NCI-H2227 treated with DMSO at 0.1 percent for 48 hours (cell line): ENCODE data around the gene CALY.
A peak's percentile ranks its signal among the peaks of the same experiment; 100 is the strongest.

Experiments
- DNase-seq: peaks from one replicate; lab custom pipeline; 2025; lab: John Stamatoyannopoulos, UW

Gene CALY

DNA sequence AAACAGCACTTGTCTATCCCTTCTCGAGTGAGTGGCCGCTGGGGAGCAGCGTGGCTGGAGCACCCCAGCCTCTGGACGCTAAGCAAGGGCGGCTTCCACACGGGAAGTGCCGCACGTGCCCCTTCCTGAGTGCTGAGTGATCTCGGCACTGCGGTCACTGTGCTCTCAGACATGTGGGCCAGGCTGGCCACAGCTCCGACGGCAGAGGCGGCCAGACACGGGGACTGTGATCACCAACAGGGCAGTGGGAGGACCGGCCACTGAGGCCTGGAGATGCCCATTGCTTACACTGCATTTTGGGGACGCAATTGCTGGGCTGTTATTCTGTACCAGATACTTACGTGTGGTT, 29.4 kb upstream of the CALY start:
- DNase-seq, result no peak

DNA sequence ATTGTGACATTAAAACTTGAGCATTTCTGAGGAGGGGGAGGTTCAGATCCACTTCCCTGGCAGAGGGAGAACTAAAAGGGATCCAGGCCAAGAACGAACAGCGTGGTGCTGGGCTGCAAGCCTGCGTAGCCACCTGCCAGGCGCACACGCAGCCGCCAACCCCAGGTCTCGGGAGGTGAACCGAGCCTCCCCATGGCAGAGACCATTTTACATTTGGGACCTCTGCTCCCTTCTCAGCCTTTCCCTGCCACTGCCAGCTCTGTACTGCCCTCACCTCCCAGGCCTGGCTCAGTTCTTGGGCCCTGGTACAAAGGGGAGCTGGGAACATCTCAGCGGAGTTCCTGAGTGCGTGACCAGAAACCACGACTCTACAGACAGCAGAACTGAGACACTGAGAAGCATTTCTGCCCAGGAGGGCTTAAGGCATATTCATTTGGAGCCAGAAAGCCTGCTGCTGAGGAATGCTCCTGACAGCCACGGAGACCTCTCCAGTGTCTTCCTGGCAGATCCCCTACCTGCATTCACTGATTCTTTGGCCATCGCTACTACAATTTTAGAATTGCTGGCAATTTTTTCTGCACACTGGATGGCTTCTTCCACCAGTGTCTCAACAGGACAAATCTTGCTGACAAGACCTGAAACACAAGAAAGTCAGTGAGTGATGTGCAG, 28.9 kb upstream of the CALY start:
- no peak for DNase-seq

DNA sequence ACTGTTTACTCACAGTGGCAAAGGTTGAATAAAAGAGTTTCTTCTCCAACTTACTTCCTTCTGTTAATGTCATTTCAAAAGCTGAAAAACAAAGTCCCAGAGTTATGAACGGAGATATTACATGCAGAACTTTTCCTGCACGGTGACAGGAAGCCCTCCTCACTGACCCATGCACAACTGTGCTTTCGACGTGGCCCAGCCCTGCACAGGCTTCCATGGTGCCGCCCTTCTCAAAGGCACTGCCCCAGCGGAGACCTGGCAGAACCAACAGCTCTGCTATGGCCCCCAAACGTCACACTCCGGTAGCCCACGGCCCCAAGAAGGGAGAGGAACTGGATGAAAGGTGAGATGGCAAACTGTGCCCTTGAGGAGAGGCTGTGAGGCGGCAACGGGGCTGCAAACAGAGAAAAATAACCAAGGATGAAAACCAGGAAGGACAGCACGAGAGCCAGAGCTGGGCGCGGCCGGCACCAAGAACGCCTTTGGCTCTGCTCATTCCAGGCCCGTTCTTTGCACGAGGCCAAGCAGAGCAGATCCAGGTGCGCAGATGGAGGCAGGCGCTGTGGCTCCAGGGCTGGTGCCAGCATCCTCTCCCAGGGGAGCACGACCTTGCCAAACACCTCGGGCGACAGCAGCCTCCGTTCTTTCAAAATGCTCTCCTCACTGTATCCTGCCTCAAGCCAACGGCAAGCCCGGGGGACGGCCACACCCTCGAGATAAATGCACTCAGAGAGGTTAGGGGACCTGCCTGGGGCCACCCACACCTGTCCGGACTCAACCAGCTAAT, 28.1 kb upstream of the CALY start:
- no peak for DNase-seq

DNA sequence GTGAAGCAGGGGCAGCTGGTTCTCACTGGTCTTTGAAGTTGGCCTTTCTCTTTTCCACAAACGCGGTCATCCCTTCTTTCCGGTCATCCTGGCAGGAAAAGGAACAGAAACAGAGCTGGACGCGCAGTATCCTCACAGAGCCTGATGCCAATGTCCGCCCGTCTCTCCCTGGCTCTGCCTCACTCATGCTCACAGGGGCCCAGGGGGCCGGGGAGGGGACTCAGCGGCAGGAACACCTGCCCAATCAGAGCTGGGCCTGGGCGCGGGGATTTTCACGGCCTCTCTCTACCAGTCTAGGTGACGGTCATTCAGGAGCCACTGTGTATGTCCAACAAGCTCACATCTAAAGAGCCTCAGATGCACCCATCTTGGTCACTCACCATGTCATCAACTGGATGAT, 26.1 kb upstream of the CALY start:
- no peak for DNase-seq

DNA sequence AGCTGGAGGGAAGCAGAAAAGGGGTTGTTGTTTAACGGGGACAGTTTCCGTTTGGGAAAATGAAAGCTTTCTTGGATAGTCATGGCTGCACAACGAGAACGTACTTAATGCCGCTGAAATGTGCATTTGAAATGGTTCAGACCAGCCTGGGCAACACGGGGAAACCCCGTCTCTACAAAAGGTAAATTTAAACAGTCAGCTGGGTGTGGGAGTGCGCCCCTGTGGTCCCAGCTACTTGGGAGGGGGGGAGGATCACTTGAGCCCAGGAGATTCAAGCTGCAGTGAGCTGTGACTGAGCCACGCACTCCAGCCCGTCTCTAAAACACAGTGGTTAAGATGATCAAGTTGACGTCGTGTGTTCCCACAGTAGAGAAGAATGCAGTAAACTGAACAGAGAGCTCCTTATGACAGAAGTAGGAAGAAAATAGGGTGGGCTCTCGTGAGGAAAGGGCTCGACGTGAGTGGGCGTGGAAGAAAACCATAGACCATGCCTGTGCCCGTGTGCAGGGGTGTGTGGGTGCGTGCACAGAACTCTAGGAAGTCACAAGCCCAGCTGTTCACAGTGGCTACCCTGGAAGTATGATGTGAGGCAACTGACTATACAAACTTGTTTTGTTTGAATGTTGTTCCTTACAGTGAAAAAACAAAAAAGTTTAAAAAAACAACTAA, 25.2 kb upstream of the CALY start:
- no peak for DNase-seq

DNA sequence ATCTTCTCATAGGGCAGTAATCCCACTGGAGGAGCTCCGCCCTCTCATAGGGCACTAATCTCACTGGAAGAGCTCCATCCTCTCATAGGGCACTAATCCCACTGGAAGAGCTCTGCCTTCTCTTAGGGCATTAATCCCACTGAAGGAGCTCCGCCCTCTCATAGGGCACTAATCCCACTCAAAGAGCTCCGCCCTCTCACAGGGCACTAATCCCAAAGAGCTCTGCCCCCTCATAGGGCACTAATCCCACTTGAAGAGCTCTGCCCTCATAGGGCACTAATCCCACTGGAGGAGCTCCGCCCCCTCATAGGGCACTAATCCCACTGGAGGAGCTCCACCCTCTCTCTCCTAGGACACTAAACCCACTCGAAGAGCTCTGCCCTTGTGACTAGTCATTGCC, 24.5 kb upstream of the CALY start:
- no peak for DNase-seq

DNA sequence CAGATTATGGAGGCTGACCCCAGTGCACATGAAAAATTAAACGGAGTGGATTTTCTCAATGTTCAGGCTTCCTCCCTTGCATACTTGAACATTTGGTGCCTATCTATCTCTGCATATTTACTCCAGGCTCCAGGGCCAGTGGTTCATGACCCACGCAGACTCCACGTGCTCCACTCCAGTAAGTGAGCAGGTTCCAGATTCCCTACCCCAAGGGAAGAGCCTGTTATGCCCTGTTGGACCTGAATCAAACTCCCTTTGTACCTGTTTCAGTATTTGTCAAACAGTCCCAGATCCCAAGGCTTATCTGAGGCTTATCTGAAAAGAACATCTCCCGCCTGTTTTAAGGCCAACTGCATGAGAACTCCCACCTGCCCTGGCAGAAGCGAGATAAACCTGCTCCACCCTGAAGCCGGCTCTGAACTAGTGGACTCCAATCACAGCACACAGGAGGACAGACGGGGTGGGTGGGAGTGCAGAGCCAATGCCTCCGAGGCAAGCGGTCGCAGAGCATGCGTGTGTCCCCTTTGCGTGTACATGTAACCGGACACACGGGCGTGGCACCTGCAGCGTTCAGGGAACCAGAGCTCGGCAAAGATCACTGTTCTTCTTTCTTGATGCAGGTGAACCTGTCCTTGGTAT, 23.4 kb upstream of the CALY start:
- DNase-seq, result no peak

DNA sequence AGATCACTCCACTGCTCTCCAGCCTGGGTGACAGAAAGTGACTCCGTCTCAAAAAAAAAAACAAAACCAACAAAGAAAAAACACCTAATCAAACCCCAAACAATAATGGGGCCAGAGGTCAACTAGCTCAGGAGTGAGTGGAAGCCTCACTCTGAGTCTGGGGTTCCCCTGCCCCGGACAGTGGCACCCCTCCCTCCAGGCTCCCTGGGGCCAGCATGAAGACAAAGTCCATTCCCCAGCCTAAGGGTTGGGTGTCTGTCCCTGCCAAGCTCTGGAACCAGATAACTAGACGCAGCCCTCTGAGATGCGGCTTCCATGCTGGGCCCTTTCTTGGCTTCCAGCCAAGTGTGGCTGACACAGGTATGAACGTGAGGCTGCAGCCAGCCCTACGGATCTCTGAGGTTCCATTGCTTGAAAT, 22.9 kb upstream of the CALY start:
- DNase-seq, result peak; percentile 11

DNA sequence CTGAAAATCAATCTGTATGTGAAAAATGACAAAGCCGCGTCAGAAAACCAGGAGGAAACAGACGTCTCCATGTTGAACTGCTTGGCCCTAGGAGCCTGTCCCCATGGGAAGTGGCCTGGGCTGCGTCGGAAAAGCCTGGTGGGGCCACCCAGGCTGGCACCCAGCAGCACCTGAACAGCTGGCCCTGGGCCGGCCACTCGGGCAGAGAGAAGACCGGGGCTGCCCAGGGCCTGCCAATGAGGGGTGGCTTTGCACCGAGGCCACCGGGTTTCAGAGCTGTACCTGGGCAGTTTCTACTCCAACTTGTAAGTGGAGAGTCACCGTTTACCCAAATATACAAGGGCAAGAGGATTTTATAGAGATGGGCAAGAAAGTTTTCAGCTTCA, 22.2 kb upstream of the CALY start:
- DNase-seq, result no peak

DNA sequence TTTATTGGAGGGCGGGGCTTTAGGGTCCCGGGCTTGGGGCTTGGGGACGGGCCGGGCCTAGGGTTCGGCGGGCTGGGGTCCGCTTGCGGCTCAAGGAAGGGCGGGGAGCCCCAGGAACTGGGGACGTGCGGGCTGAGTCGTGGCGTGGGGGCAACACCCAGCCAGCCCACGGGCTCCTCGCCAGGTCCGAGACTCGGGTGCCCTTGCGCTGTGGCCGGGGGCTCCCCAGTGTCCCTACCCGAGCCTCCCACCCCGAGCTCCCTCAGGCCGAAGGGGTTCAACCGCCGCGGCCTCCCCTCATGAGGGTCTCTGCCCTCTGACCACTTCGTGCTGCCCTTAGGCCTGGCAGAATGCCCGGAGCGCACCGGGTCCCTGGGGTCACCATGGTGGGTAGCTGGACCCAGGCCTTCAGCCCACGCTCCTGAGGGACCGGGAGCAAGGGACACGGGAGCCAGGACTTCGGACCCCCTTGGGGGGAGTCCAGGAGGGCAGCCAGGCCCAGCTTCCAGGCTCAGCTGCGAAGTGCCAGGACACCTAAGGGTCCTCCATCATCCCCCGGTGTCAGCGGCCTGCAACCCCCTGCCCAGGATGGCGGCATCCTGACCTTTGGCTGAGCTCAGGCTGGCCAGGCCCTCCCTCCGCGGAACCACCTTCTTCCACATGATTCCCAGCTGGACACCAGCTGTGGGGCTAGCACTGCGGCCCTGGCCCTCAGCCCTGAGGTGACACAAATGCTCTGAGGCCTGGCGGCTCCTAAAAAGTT, 21.6 kb upstream of the CALY start:
- no peak for DNase-seq

DNA sequence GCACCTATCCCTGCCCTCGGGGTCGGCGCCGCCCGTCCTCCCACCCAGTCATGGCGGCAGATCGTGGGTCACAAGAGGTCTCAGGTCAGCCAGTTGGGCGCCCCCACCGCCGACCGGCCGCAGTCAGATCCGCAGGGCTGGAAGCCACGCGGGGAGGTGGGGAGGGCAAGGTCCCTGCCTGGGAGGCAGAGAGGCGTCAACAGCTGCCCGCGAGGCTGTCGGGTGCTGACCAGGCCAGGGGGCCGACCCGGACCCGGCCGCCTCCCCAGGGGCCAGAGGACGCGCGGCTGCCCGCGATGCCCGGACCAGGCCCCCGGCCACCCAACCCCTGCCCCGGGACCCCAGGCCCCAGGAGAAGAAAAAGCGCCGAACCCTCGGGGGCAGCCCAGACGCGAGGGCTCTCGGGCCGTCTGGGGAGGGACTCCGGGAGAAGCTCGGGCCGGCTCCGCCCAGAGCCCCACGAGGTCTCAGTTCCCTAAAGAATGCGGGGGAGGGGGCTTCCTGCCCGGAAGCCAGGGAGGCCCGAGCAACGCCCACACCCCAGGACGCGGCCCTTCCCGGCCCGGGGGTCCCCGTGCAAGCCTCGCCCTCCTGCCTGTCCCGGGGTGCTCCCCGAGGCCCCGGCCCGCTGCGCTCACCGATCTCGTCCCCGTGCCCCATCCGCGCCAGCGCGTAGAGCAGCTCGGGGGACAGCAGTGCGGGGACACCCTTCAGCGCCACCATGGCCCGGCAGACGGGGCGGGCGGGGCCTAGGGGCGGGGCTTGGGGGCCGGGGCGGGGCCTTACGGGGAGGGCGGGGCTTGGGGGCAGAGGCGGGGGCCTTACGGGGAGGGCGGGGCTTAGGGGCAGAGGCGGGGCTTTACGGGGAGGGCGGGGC, 20.8 kb upstream of the CALY start, which contains the start of gene FUOM:
FUOM (minus strand) TSS at position 735 of the 877 bp plus-strand sequence; CDS start at position 723, 12 bp downstream.
- peak; percentile 1 for DNase-seq

DNA sequence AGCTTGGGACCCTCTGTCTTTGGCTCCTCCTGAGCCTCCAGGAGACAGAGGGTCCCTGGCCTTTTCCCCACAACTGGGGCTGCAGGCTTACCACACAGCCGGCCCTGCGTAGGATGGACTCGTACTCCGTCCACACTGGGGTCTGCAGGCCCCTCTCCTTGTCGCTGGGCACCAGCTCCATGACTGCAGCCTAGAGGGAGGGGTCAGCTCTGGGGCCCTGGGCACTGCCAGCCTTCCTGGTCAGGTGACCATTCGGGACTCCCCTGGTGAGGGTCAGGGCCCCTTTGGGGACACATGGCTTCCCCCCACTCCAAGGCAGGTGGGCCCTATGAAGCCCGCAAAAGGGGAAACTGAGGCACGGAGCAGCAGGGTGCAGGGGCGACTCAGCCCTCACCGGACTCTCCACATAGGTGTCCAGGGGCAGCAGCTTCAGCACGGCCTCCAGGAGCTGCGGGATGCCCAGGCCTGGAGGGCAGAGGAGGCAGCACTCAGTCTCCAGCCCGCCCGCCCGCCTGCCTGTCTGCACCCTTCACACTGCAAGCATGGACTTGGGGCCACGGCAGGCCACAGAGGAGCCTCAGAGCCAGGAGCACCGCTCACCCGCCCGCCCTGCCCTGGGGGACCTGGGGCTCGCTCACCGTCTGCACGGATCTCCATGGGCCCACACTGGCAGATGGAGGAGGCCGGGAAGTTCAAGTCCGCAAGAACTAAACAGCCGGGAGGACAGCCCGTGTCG, 20.0 kb upstream of the CALY start:
- DNase-seq, result no peak

DNA sequence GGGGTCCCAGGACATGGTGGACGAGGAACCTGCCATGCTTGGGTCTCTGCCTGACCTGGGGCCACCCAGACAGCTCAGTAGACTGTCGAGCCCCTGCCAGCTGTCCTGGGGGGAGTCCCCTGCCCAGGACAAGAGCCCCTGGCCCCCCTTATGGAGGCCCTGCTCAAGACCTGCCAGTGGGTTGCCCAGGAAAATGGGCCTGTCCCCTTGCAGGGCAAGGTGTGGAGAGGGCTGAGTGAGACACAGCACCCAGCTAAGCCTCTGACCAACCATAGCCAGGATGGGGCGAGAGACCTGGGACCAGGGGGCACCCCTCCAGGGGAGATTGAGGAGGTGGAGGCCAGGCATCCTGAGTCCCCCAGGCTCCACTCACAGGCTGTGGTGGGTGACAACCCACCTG, 19.3 kb upstream of the CALY start:
- DNase-seq, result no peak

DNA sequence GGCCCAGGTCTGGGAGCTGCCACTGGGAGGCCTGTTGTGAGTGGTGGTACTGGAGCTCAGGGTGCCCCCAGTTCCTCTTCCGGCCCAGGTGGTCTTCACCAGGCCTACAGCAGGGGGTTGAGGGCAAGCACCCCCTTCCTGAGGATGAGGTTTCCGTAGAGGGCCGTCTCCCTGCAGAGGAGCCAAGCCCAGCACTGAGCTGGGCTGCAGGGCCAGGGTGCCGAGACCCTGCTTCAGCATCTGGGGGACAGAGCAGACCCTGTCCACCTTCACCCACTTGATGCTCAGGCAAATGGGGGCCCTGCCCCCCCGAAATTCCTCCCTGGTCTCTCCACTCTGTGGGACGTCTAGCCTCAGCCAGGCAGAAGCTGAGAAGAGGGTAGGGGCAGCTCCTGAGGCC, 18.6 kb upstream of the CALY start:
- no peak for DNase-seq

DNA sequence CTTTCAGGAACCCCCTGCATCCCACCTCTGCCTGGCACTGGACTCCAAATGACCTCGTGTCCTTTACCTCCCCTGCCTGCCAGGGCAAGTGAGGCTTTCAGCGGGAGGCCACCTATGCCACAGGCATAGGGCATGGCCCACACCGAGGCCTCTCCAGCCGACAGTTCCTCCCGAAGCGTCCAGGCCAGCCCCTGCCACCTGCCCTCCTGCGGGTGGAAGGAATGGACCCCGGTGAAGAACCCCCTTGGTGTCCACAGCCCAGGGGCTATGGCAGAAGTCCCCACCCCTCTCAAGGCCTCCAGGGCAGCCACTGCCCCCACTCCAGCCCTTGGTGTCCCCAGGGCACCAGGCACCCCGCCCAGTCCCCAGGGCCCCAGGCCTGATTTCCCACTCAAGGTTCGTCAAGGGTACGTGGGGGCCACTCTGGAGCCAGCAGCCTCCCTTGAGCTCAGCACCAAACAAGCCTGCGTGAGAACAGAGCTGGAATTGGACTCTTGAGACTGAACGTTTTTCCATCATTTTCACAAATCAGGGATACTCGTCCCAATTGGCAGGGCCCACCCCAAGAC, 18.1 kb upstream of the CALY start:
- DNase-seq, result no peak

DNA sequence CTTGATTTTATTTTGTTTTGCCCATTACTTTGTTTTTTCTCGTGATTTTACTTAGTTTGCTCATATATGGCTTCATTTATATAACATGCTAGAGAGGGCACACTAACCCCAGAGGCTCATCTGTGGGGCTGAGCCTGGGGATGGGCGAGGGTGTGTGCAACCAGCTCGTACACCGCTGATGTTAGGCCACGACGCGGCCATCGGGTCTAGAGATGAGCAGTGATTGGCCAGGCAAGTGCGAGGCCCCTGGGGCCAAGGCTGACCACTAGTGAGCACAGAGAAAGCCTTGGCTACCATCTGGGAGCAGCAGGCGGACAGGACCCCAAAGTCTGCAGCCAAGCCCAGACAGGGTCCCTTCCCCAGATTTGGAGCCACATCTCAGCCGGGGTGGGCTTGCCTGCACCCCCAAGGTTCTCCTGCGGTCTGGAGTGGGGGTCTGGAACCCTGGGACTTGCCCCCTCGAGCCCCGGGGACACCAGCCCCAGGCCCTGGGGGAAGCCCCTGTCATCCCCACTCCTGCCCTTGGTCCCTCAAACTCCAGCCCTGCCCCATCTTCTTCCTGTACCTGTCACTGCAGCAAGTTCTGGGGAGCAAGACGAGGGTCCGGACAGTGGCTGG, 17.4 kb upstream of the CALY start:
- DNase-seq, result no peak

DNA sequence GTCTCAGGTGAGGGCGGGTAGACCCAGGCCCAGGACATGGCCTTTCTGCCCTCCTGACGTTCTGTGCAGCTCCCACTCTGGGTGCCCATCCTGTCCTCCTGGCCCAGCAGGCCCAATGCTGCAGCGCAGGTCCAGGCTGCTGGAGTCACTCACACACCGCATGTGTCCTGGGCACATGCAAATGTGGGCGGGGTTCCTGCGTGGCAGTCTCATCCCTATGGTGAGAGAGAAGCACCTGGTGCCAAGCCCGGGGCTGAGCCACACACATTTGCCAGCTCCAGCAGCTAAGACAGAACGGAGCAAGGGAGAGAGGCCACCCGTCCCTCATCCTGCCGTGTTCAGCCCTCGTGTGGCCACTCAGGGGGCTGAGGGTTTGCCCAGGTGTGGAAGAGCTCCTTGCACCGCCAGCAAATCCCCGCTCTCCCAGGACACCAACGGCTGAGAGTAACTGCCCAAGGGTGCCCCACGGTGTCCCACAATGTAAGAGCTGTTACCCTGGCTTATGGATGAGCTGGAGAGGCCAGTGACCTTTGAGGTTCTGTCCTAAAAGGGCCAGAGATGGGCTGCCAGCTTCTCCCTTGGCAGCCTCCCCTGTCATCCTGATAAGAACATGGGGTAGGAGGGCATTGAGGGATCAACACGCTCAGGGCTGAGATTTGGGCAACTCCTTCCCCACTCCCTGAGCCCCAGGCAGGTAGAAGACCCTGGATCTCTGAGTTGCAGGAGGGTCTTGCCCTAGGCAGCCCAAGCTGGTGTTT, 16.7 kb upstream of the CALY start:
- no peak for DNase-seq

DNA sequence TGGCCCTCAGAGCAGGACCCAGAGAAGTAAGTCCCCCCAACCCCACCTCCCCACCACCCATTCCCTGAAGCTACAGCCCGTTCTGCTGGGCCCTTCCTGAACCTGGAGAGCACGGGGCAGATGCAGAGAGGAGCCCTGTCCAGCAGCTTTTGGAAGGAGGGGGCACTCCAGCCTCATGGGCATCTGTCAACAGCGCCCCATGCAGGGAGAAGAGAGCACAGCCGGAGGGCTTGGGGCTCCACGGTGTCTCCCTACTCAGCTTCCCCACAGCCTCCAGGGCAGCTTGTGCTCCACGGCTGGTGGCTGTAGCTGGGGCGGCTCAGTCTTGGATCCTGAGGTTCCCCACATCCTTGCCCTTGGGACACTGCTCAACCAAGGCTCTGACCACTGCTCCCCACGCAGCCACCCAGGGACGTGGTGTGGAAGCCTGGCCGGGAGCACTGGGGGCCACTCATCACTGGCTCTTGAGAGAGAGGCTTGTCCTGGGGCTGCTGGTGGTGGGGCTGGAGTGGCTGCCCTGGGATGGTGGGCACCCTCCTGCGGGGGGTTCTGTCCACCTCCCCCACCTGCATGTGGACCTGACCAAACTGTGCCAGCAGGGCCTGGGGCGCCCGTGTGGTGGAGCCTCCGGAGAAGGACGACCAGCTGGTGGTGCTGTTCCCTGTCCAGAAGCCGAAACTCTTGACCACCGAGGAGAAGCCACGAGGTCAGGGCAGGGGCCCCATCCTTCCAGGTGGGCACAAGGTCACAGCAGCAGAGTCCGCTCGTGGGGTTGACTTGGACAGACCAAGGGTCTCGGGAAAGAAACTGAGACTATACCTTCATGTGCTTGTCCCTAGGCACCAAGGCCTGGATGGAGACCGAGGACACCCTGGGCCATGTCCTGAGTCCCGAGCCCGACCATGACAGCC, 15.0 kb upstream of the CALY start:
- no peak for DNase-seq
